CD4-positive, alpha-beta T cell treated with Interleukin-4 for 4 hours (primary cell): ENCODE results near the gene ARMC8.

ENCODE experiments used
- DNase-seq: peaks from one replicate; pipeline ENCODE4 v3.0.0-alpha.2; 2020

The ARMC8 gene

GRCh38 chr3:138253609-138254008 is 66.5 kb downstream of the ARMC8 start:
- no peak for DNase-seq

- no peak for DNase-seq
Measured at GRCh38 chr3:138254216-138254615, 67.1 kb downstream of the ARMC8 start.

- no peak for DNase-seq
Measured at GRCh38 chr3:138256022-138256421, 68.9 kb downstream of the ARMC8 start.

- no peak for DNase-seq
Measured at GRCh38 chr3:138257986-138258385, 70.9 kb downstream of the ARMC8 start.

- DNase-seq = no peak
Measured at GRCh38 chr3:138259126-138259525, 72.0 kb downstream of the ARMC8 start.

GRCh38 chr3:138260611-138261010 is 73.5 kb downstream of the ARMC8 start:
- DNase-seq = no peak

GRCh38 chr3:138263104-138263503 is 76.0 kb downstream of the ARMC8 start:
- DNase-seq = no peak

- DNase-seq = no peak
Measured at GRCh38 chr3:138265745-138266144, 78.6 kb downstream of the ARMC8 start.

- no peak for DNase-seq
Measured at GRCh38 chr3:138267083-138267482, 80.0 kb downstream of the ARMC8 start.

GRCh38 chr3:138270245-138270644 is 83.1 kb downstream of the ARMC8 start:
- DNase-seq = no peak

- DNase-seq = no peak
Measured at GRCh38 chr3:138271189-138271794, 84.2 kb downstream of the ARMC8 start.

- DNase-seq = no peak
Measured at GRCh38 chr3:138281561-138281960, 94.5 kb downstream of the ARMC8 start.

- DNase-seq = no peak
Measured at GRCh38 chr3:138282836-138283235, 95.7 kb downstream of the ARMC8 start.

GRCh38 chr3:138284079-138284478 is 97.0 kb downstream of the ARMC8 start:
- DNase-seq = no peak

- DNase-seq = no peak
Measured at GRCh38 chr3:138284957-138285477, 97.9 kb downstream of the ARMC8 start.

- DNase-seq = no peak
Measured at GRCh38 chr3:138289260-138289659, 102.2 kb downstream of the ARMC8 start.

GRCh38 chr3:138289701-138290100 is 102.6 kb downstream of the ARMC8 start:
- no peak for DNase-seq

- no peak for DNase-seq
Measured at GRCh38 chr3:138296639-138297038, 109.5 kb downstream of the ARMC8 start.

GRCh38 chr3:138297059-138297607 is 110.0 kb downstream of the ARMC8 start:
- DNase-seq = no peak

- DNase-seq = no peak
Measured at GRCh38 chr3:138297876-138298275, 110.8 kb downstream of the ARMC8 start.

- no peak for DNase-seq
Measured at GRCh38 chr3:138300647-138301046, 113.5 kb downstream of the ARMC8 start.

- DNase-seq = no peak
Measured at GRCh38 chr3:138303474-138303873, 116.4 kb downstream of the ARMC8 start.

GRCh38 chr3:138307899-138308298 is 120.8 kb downstream of the ARMC8 start:
- DNase-seq = no peak

GRCh38 chr3:138308783-138309182 is 121.7 kb downstream of the ARMC8 start:
- DNase-seq = no peak

- DNase-seq = no peak
Measured at GRCh38 chr3:138310494-138310893, 123.4 kb downstream of the ARMC8 start.
